ENCODE results near the gene SNRPB. TPM values are rescaled to one million over a fixed set of nuclear protein-coding genes. Genes with fewer than 3 reads are reported as not detected.

The SNRPB gene
- total RNA-seq, 2 experiments from 2014 or later, result 469 to 479 TPM

DNA sequence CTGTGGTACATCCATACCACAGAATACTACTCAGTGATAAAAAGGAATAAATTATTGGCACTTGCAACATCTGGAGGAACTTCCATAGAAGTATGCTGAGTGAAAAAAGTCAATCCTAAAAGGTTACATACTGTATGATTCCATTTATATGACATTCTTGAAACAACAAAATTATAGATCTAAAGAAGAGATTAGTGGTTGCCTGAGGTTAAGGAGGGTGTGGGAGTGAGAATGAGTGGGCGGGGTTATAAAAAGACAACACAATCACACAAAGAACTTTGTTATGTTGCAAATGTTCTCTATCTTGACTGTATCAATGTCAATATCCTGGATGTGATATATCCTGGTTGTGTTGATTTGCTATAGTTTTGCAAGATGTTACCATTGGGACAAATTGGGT, 21.2 kb downstream of the SNRPB start:
- ChIA-PET CTCF (interaction anchor here (5.0 kb wide), 1 partner anchor 62 kb away, joined by 64 read pairs; no protein-coding TSS in a partner anchor), POLR2A (no interaction called here)
- DNase-seq (peak; percentile 38), ATAC-seq (no peak)
- Mint-ChIP-seq H3K9me3 (no peaks in the 10 kb centered on the region), H3K4me1 (ENCODE audit: low read depth) (peaks cover 16% of the 10 kb centered on the region), H3K27me3 (no peaks in the 10 kb centered on the region), H3K36me3 (ENCODE audit: low read depth) (no peaks in the 10 kb centered on the region), H3K4me3 (no peak overlapping the region), H3K27ac (no peak overlapping the region)
- TF ChIP-seq, protein P1, sequence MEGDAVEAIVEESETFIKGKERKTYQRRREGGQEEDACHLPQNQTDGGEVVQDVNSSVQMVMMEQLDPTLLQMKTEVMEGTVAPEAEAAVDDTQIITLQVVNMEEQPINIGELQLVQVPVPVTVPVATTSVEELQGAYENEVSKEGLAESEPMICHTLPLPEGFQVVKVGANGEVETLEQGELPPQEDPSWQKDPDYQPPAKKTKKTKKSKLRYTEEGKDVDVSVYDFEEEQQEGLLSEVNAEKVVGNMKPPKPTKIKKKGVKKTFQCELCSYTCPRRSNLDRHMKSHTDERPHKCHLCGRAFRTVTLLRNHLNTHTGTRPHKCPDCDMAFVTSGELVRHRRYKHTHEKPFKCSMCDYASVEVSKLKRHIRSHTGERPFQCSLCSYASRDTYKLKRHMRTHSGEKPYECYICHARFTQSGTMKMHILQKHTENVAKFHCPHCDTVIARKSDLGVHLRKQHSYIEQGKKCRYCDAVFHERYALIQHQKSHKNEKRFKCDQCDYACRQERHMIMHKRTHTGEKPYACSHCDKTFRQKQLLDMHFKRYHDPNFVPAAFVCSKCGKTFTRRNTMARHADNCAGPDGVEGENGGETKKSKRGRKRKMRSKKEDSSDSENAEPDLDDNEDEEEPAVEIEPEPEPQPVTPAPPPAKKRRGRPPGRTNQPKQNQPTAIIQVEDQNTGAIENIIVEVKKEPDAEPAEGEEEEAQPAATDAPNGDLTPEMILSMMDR (IDR thresholded peaks at IDR 0.05), result no peak
- intact Hi-C loops (cut with micrococcal nuclease), result no loop called here

DNA sequence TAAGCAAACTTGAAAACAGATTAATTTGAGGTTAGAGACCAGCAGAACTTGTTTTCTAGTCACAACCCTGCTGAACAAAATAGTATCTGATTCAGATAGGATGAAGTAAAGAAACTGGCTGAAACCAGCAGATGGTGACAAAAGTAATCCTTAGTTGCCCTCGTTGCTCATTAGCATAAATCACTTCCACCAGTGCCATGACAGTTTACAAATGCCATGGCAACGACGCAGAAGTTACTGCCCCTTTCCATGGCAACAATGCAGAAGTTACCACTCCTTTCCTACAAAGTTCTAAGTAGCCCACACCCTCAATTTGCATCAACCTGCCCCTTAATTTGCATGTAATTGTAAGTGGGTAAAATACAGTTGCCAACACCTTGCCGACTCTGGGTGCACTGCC, 23.7 kb downstream of the SNRPB start:
- no peak overlapping the region for H3K4me3 Mint-ChIP-seq
- intact Hi-C loops (cut with micrococcal nuclease), result no loop called here
- TF ChIP-seq, protein P1 (IDR thresholded peaks at IDR 0.05), result no peak
- DNase-seq (no peak), ATAC-seq (no peak)
- H3K9me3 Mint-ChIP-seq, result no peaks in the 10 kb centered on the region
- CTCF ChIA-PET, result interaction anchor here (0.9 to 1.9 kb wide), 4 partner anchors 9 to 60 kb away, joined by 3 to 8 read pairs (median 6); no protein-coding TSS in a partner anchor
- H3K36me3 Mint-ChIP-seq (ENCODE audit: low read depth), result no peaks in the 10 kb centered on the region
- no peaks in the 10 kb centered on the region for H3K27me3 Mint-ChIP-seq
- H3K4me1 Mint-ChIP-seq (ENCODE audit: low read depth), result peaks cover 12% of the 10 kb centered on the region
- H3K27ac Mint-ChIP-seq, result no peak overlapping the region
- POLR2A ChIA-PET, result no interaction called here

DNA sequence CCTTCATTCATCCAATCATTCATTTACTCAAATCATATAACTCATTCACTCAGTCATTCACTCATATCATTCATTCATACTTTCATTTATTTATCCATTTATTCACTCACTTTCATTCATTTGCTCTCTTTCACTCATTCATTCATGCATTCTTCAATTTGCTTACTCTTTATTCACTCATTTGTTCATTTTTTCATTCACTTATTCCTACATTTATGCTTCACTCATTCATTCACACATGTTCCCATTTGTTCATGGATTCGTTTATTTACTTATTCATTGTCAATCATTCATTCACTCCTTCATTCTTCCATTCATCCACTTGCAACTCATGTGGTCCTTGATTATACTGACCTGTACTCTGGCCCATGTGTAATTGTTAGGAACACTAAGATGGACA, 39.4 kb downstream of the SNRPB start:
- Mint-ChIP-seq H3K9me3 (no peaks in the 10 kb centered on the region), H3K4me3 (no peak overlapping the region), H3K36me3 (ENCODE audit: low read depth) (no peaks in the 10 kb centered on the region), H3K4me1 (ENCODE audit: low read depth) (no peaks in the 10 kb centered on the region), H3K27ac (no peak overlapping the region), H3K27me3 (peaks cover 8% of the 10 kb centered on the region)
- DNase-seq, result no peak
- no peak for ATAC-seq
- POLR2A ChIA-PET, result no interaction called here
- TF ChIP-seq, protein P1 (IDR thresholded peaks at IDR 0.05), result no peak
- CTCF ChIA-PET, result no interaction called here
- intact Hi-C loops (cut with micrococcal nuclease), result no loop called here

DNA sequence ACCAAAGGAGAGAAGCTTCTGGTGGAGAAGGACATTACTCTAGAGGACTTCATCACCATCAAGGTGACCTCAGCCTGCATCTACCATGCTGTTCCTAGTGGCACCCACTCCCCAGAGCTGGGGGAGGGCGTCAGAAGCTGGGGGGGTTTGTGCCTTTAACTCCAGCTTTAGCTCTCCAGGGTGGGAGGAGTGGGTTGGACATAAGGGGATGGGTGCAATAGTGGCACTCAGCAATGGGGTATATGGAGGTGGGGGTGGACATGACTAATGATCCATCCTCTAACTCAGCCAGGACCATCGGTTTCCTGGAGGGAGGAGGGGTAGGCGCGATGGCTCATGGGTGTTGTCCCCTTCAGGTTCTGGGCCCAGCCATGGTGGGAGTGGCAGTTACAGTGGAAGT, 40.1 kb downstream of the SNRPB start:
- Mint-ChIP-seq H3K27me3 (peaks cover 8% of the 10 kb centered on the region), H3K27ac (no peak overlapping the region), H3K36me3 (ENCODE audit: low read depth) (no peaks in the 10 kb centered on the region), H3K4me1 (ENCODE audit: low read depth) (no peaks in the 10 kb centered on the region), H3K9me3 (no peaks in the 10 kb centered on the region), H3K4me3 (no peak overlapping the region)
- DNase-seq (no peak), ATAC-seq (no peak)
- TF ChIP-seq, protein P1 (IDR thresholded peaks at IDR 0.05), result no peak
- ChIA-PET CTCF (interaction anchor here (0.8 to 1.4 kb wide), 3 partner anchors 23 to 80 kb away, joined by 3 to 4 read pairs (median 3); no protein-coding TSS in a partner anchor), POLR2A (interaction anchor here (1.3 kb wide), 1 partner anchor 10 kb away, joined by 3 read pairs; no protein-coding TSS in a partner anchor)
- intact Hi-C loops (cut with micrococcal nuclease), result no loop called here

DNA sequence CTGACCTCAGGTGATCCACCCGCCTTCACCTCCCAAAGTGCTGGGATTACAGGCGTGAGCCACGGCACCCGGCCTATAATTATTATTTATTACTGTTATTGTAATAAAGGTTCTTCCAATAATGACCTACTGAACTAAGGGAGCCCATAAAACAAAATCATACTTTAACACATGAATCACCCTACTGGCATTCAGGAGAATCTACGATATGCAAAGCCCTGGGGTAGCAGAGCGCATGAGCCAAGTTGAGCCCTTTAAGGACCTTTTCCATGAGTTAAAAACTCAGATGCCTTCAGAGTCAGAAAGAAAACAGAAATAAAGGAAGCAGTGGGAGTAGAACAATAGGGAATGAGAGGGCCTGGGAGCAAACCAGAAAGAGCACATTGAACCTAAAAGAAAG, 41.5 kb downstream of the SNRPB start:
- Mint-ChIP-seq H3K36me3 (ENCODE audit: low read depth) (no peaks in the 10 kb centered on the region), H3K9me3 (no peaks in the 10 kb centered on the region), H3K4me3 (no peak overlapping the region), H3K27ac (no peak overlapping the region), H3K4me1 (ENCODE audit: low read depth) (no peaks in the 10 kb centered on the region), H3K27me3 (peaks cover 8% of the 10 kb centered on the region)
- ChIA-PET POLR2A (no interaction called here), CTCF (no interaction called here)
- no peak for DNase-seq
- TF ChIP-seq, protein P1 (IDR thresholded peaks at IDR 0.05), result no peak
- no peak for ATAC-seq
- intact Hi-C loops (cut with micrococcal nuclease), result no loop called here
